Natural killer cell (primary cell): ENCODE data around the gene PPP4R3B. TPM values are rescaled to one million over a fixed set of nuclear protein-coding genes. Genes with fewer than 3 reads are reported as not detected.

Source experiments
- ATAC-seq, 3 donors: fragments of 150-1000 bp in 2 of 3; fragments of 200-7000 bp in 1 of 3; cut with Tn5 transposase; 1 replicate in 1 of 3; 2 replicates in 2 of 3; pipeline ENCODE4 v1.10.0; 2021; ENCODE audit warnings: mild to moderate bottlenecking in 2 of 3, moderate library complexity in 2 of 3
- DNase-seq, 2 donors: peaks; one replicate each; pipeline versions ENCODE4 v3.0.0 to v3.0.0-alpha.2; 2013 to 2021; ENCODE audit warnings: mixed read lengths in 1 of 2
- H3K27ac ChIP-seq: one replicate; pipeline ENCODE4 v1.5.1; 2013; ENCODE audit warnings: mild to moderate bottlenecking, low read length
- H3K27me3 ChIP-seq: one replicate; pipeline ENCODE4 v1.6.1; 2013; ENCODE audit warnings: low read length; ENCODE audit not compliant: control insufficient read depth, insufficient read depth
- H3K36me3 ChIP-seq: one replicate; pipeline ENCODE4 v1.6.1; 2013; ENCODE audit warnings: low read length; ENCODE audit not compliant: control insufficient read depth, insufficient read depth
- H3K4me1 ChIP-seq: one replicate; pipeline ENCODE4 v1.6.1; 2013; ENCODE audit warnings: low read length; ENCODE audit not compliant: control insufficient read depth, insufficient read depth
- H3K4me3 ChIP-seq: one replicate; pipeline ENCODE4 v1.5.1; 2013; ENCODE audit warnings: low read length
- H3K9me3 ChIP-seq: one replicate; pipeline ENCODE4 v1.6.1; 2013; ENCODE audit warnings: low read length; ENCODE audit not compliant: control insufficient read depth, insufficient read depth
- H3K27ac Mint-ChIP-seq, 2 donors: one replicate each; pipeline ENCODE4 v1.8.0; 2022; ENCODE audit warnings: mild to moderate bottlenecking in 2 of 2, mixed read lengths in 2 of 2, moderate library complexity in 1 of 2
- H3K27me3 Mint-ChIP-seq, 2 donors: one replicate each; pipeline ENCODE4 v1.8.0; 2022; ENCODE audit warnings: low read depth in 2 of 2, mixed read lengths in 2 of 2
- H3K36me3 Mint-ChIP-seq: one replicate; pipeline ENCODE4 v1.8.0; 2022; ENCODE audit warnings: mixed read lengths
- H3K4me1 Mint-ChIP-seq, 2 donors: one replicate each; pipeline ENCODE4 v1.8.0; 2022; ENCODE audit warnings: mixed read lengths in 2 of 2
- H3K4me3 Mint-ChIP-seq: one replicate; pipeline ENCODE4 v1.8.0; 2022; ENCODE audit warnings: mild to moderate bottlenecking, moderate library complexity, mixed read lengths
- H3K9me3 Mint-ChIP-seq, 2 donors: one replicate each; pipeline ENCODE4 v1.8.0; 2022; ENCODE audit warnings: mixed read lengths in 2 of 2
- WGBS: methylation state at CpG from one replicate; pipeline ENCODE4 v1.1.7; 2013; ENCODE audit warnings: missing lambda C conversion rate; ENCODE audit not compliant: insufficient coverage; 5-methylcytosine and 5-hydroxymethylcytosine counted together
- intact Hi-C: fragments of 100-400 bp; cut with micrococcal nuclease; formaldehyde crosslinking; loops from one replicate; pipeline ENCODE4 v1.14.2; 2022
- total RNA-seq, 4 donors: library from RNA; stranded (reverse); fragments of 120-200 nt in 1 of 4; gene quantifications; one replicate each; pipeline versions ENCODE4 v1.2.3 to v1.2.4, GENCODE V29; 2013 to 2022
- TF ChIP-seq, protein P1 (sequence below): fragments of 200-600 bp; IDR thresholded peaks from one replicate; pipeline ENCODE4 v1.8.0; 2022; ENCODE audit warnings: antibody characterized with exemption

Gene PPP4R3B
- total RNA-seq, 3 donors from 2014 or later (not counting 1 experiment from before 2014, with no cell fraction given): 65.1 to 97.9 (median 84.9) TPM

GRCh38 chr2:55547001-55547400, 70.4 kb downstream of the PPP4R3B start:
- DNase-seq: no peak
- peaks cover 0 to 5% of the 10 kb centered on the region in 2 donors for H3K4me1 Mint-ChIP-seq
- no peaks in the 10 kb centered on the region for H3K27me3 Mint-ChIP-seq
- H3K36me3 Mint-ChIP-seq: no peaks in the 10 kb centered on the region
- no peak overlapping the region for H3K4me3 Mint-ChIP-seq
- intact Hi-C loops: no loop called here
- TF ChIP-seq, protein P1, sequence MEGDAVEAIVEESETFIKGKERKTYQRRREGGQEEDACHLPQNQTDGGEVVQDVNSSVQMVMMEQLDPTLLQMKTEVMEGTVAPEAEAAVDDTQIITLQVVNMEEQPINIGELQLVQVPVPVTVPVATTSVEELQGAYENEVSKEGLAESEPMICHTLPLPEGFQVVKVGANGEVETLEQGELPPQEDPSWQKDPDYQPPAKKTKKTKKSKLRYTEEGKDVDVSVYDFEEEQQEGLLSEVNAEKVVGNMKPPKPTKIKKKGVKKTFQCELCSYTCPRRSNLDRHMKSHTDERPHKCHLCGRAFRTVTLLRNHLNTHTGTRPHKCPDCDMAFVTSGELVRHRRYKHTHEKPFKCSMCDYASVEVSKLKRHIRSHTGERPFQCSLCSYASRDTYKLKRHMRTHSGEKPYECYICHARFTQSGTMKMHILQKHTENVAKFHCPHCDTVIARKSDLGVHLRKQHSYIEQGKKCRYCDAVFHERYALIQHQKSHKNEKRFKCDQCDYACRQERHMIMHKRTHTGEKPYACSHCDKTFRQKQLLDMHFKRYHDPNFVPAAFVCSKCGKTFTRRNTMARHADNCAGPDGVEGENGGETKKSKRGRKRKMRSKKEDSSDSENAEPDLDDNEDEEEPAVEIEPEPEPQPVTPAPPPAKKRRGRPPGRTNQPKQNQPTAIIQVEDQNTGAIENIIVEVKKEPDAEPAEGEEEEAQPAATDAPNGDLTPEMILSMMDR: no peak
- peak overlapping the region in 1 of 2 donors; percentile 18 for H3K27ac Mint-ChIP-seq
- no peaks in the 10 kb centered on the region for H3K9me3 Mint-ChIP-seq
- Histone ChIP-seq H3K4me3 (no peak overlapping the region), H3K27me3 (no peaks in the 10 kb centered on the region), H3K4me1 (no peaks in the 10 kb centered on the region), H3K36me3 (peaks cover 39% of the 10 kb centered on the region), H3K27ac (no peak overlapping the region), H3K9me3 (no peaks in the 10 kb centered on the region)
- WGBS: 94% methylated on average over 1 of the region's 1 CpG
- no peak for ATAC-seq

- no peaks in the 10 kb centered on the region for H3K9me3 Mint-ChIP-seq
- H3K36me3 Mint-ChIP-seq: no peaks in the 10 kb centered on the region
- 73% methylated on average over 5 of the region's 6 CpGs for WGBS
- no peaks in the 10 kb centered on the region for H3K27me3 Mint-ChIP-seq
- DNase-seq: peak in 1 of 2 donors; percentile 42
- peaks cover 6 to 8% of the 10 kb centered on the region in 2 donors for H3K4me1 Mint-ChIP-seq
- Histone ChIP-seq H3K4me1 (no peaks in the 10 kb centered on the region), H3K27ac (no peak overlapping the region), H3K4me3 (no peak overlapping the region), H3K36me3 (peaks cover 8% of the 10 kb centered on the region), H3K9me3 (no peaks in the 10 kb centered on the region), H3K27me3 (no peaks in the 10 kb centered on the region)
- no peak overlapping the region for H3K4me3 Mint-ChIP-seq
- TF ChIP-seq, protein P1: no peak
- H3K27ac Mint-ChIP-seq: peak overlapping the region in 1 of 2 donors; percentile 1
- intact Hi-C loops: no loop called here
- no peak for ATAC-seq
Measured at GRCh38 chr2:55530539-55531081, 86.8 kb downstream of the PPP4R3B start.

DNA sequence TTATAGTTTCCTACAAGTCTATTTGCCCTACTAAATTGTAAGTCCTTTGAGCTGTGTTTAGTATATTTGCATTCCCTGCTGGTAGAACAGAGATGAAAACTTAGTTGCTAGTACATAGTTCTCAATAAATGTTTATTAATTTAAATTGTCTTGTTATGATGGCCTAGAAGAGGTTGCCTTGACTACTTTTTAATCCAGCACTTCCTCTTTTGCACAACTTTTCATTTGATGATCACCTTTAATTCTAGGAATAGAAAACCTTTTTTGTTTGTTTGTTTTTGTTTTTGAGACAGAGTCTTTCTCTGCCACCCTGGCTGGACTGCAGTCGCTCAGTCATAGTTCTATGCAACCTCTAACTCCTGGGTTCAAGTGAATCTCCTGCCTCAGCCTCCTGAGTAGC, 91.2 kb downstream of the PPP4R3B start:
- no peaks in the 10 kb centered on the region for H3K36me3 Mint-ChIP-seq
- ATAC-seq (no peak), DNase-seq (no peak)
- 94% methylated on average over 1 of the region's 1 CpG for WGBS
- H3K27ac ChIP-seq: no peak overlapping the region
- no peaks in the 10 kb centered on the region for H3K9me3 ChIP-seq
- no peak overlapping the region for H3K4me3 ChIP-seq
- intact Hi-C loops: no loop called here
- H3K9me3 Mint-ChIP-seq: no peaks in the 10 kb centered on the region
- H3K27me3 ChIP-seq: no peaks in the 10 kb centered on the region
- no peak overlapping the region for H3K4me3 Mint-ChIP-seq
- peaks cover 10% of the 10 kb centered on the region for H3K36me3 ChIP-seq
- TF ChIP-seq, protein P1: no peak
- no peaks in the 10 kb centered on the region for H3K4me1 ChIP-seq
- peaks cover 6 to 8% of the 10 kb centered on the region in 2 donors for H3K4me1 Mint-ChIP-seq
- no peaks in the 10 kb centered on the region for H3K27me3 Mint-ChIP-seq
- H3K27ac Mint-ChIP-seq: no peak overlapping the region

GRCh38 chr2:55524884-55525437, 92.5 kb downstream of the PPP4R3B start:
- no peak overlapping the region for H3K27ac ChIP-seq
- H3K4me1 ChIP-seq: peaks cover 9% of the 10 kb centered on the region
- peaks cover 9 to 10% of the 10 kb centered on the region in 2 donors for H3K4me1 Mint-ChIP-seq
- H3K9me3 Mint-ChIP-seq: no peaks in the 10 kb centered on the region
- H3K9me3 ChIP-seq: no peaks in the 10 kb centered on the region
- no peaks in the 10 kb centered on the region for H3K36me3 Mint-ChIP-seq
- no peak overlapping the region for H3K4me3 ChIP-seq
- no peak for DNase-seq
- peaks cover 10% of the 10 kb centered on the region for H3K36me3 ChIP-seq
- TF ChIP-seq, protein P1: no peak
- no peak overlapping the region for H3K4me3 Mint-ChIP-seq
- intact Hi-C loops: no loop called here
- no peak for ATAC-seq
- no peak overlapping the region for H3K27ac Mint-ChIP-seq
- H3K27me3 ChIP-seq: no peaks in the 10 kb centered on the region
- WGBS: 90% methylated on average over 5 of the region's 5 CpGs
- no peaks in the 10 kb centered on the region for H3K27me3 Mint-ChIP-seq
